ENCODE measurements around the gene TIGD1. TPM values are rescaled to one million over a fixed set of nuclear protein-coding genes. Genes with fewer than 3 reads are reported as not detected.
A peak's percentile ranks its signal among the peaks of the same experiment; 100 is the strongest.

TIGD1 gene
- total RNA-seq, 1 experiment from 2014 or later, result 14.9 TPM

GRCh38 chr2:232562515-232563151, 12.3 kb upstream of the TIGD1 start:
- no peaks in the 10 kb centered on the region for H3K9me3 Mint-ChIP-seq (ENCODE audit: low read depth, unreplicated experiment)
- H3K27me3 Mint-ChIP-seq (ENCODE audit: unreplicated experiment), result no peaks in the 10 kb centered on the region
- H3K4me1 Mint-ChIP-seq (ENCODE audit: low read depth, unreplicated experiment), result peaks cover 6% of the 10 kb centered on the region
- peaks cover 58% of the 10 kb centered on the region for H3K36me3 Mint-ChIP-seq (ENCODE audit: insufficient read depth, unreplicated experiment)
- CTCF ChIA-PET, result no interaction called here
- DNase-seq, result no peak
- intact Hi-C loops (cut with micrococcal nuclease; ENCODE audit: unreplicated experiment), result no loop called here
- no TSS peak for BruUV-seq (replicated peaks)
- TF ChIP-seq CTCF (IDR thresholded peaks at IDR 0.05; ENCODE audit: unreplicated experiment), result no peak
- H3K4me3 Mint-ChIP-seq (ENCODE audit: low read depth, unreplicated experiment), result no peak overlapping the region
- no peak overlapping the region for H3K27ac Mint-ChIP-seq (ENCODE audit: unreplicated experiment)

GRCh38 chr2:232556426-232556825, 6.1 kb upstream of the TIGD1 start:
- peaks cover 26% of the 10 kb centered on the region for H3K4me1 Mint-ChIP-seq (ENCODE audit: low read depth, unreplicated experiment)
- H3K27ac Mint-ChIP-seq (ENCODE audit: unreplicated experiment), result no peak overlapping the region
- TF ChIP-seq CTCF (IDR thresholded peaks at IDR 0.05; ENCODE audit: unreplicated experiment), result no peak
- no peaks in the 10 kb centered on the region for H3K27me3 Mint-ChIP-seq (ENCODE audit: unreplicated experiment)
- CTCF ChIA-PET, result no interaction called here
- no TSS peak for BruUV-seq (replicated peaks)
- intact Hi-C loops (cut with micrococcal nuclease; ENCODE audit: unreplicated experiment), result no loop called here
- no peak for DNase-seq
- no peak overlapping the region for H3K4me3 Mint-ChIP-seq (ENCODE audit: low read depth, unreplicated experiment)
- no peaks in the 10 kb centered on the region for H3K9me3 Mint-ChIP-seq (ENCODE audit: low read depth, unreplicated experiment)
- H3K36me3 Mint-ChIP-seq (ENCODE audit: insufficient read depth, unreplicated experiment), result peaks cover 61% of the 10 kb centered on the region

- peaks cover 2% of the 10 kb centered on the region for H3K9me3 Mint-ChIP-seq (ENCODE audit: low read depth, unreplicated experiment)
- H3K27ac Mint-ChIP-seq (ENCODE audit: unreplicated experiment), result peak overlapping the region; percentile 78
- peaks cover 59% of the 10 kb centered on the region for H3K36me3 Mint-ChIP-seq (ENCODE audit: insufficient read depth, unreplicated experiment)
- H3K4me1 Mint-ChIP-seq (ENCODE audit: low read depth, unreplicated experiment), result peaks cover 46% of the 10 kb centered on the region
- no peaks in the 10 kb centered on the region for H3K27me3 Mint-ChIP-seq (ENCODE audit: unreplicated experiment)
- TF ChIP-seq CTCF (IDR thresholded peaks at IDR 0.05; ENCODE audit: unreplicated experiment), result no peak
- DNase-seq, result no peak
- intact Hi-C loops (cut with micrococcal nuclease; ENCODE audit: unreplicated experiment), result no loop called here
- CTCF ChIA-PET, result no interaction called here
- H3K4me3 Mint-ChIP-seq (ENCODE audit: low read depth, unreplicated experiment), result peak overlapping the region; percentile 81
- BruUV-seq (replicated peaks), result no TSS peak
Observed at GRCh38 chr2:232551776-232552175, 1.4 kb upstream of the TIGD1 start.

- H3K27me3 Mint-ChIP-seq (ENCODE audit: unreplicated experiment), result no peaks in the 10 kb centered on the region
Observed at GRCh38 chr2:232551250-232551638, 887 bp upstream of the TIGD1 start.

More at GRCh38 chr2:232551250-232551638, 887 bp upstream of the TIGD1 start:
- Mint-ChIP-seq H3K4me1 (ENCODE audit: low read depth, unreplicated experiment) (peaks cover 46% of the 10 kb centered on the region), H3K9me3 (ENCODE audit: low read depth, unreplicated experiment) (peaks cover 2% of the 10 kb centered on the region), H3K36me3 (ENCODE audit: insufficient read depth, unreplicated experiment) (peaks cover 60% of the 10 kb centered on the region), H3K27ac (ENCODE audit: unreplicated experiment) (peak overlapping the region; percentile 78), H3K4me3 (ENCODE audit: low read depth, unreplicated experiment) (peak overlapping the region; percentile 81)
- CTCF ChIA-PET, result no interaction called here
- TSS peak; percentile 33 for BruUV-seq (replicated peaks)
- TF ChIP-seq CTCF (IDR thresholded peaks at IDR 0.05; ENCODE audit: unreplicated experiment), result no peak
- intact Hi-C loops (cut with micrococcal nuclease; ENCODE audit: unreplicated experiment), result no loop called here
- DNase-seq, result no peak
